NCI-H82 (cell line): Measurements from ENCODE around the gene CACNG3.
A peak's percentile ranks its signal among the peaks of the same experiment; 100 is the strongest.
"Not testable (repeated sequence)": the region's sequence is repeated elsewhere in the genome, so short reads cannot be mapped to it uniquely, and the experiment has no call there.

Experiments used
- DNase-seq: peaks from one replicate; lab custom pipeline; 2025; lab: John Stamatoyannopoulos, UW

Gene CACNG3

GRCh38 chr16:24279982-24280515, 23.9 kb downstream of the CACNG3 start:
- DNase-seq = no peak

DNA sequence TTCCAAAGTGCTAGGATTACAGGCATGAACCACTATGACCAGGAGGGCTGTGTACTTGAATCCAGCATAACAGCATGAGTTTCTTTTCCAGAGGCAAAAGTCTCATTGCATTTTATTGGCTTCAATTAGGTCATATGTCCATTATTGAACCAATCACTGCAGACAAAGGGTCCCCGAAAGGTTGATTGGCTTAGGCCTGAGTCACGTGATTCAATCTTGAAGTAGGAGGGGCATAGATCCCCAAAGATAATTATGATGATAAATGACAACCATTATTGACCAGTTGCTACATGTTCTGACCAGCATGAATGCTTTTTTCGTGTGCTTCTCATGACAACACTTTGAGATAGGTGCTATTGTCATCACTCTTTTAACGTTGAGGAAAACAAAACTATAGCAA, 25.3 kb downstream of the CACNG3 start:
- DNase-seq = no peak

- peak; percentile 24 for DNase-seq
Observed at GRCh38 chr16:24282141-24282540, 26.0 kb downstream of the CACNG3 start.

DNA sequence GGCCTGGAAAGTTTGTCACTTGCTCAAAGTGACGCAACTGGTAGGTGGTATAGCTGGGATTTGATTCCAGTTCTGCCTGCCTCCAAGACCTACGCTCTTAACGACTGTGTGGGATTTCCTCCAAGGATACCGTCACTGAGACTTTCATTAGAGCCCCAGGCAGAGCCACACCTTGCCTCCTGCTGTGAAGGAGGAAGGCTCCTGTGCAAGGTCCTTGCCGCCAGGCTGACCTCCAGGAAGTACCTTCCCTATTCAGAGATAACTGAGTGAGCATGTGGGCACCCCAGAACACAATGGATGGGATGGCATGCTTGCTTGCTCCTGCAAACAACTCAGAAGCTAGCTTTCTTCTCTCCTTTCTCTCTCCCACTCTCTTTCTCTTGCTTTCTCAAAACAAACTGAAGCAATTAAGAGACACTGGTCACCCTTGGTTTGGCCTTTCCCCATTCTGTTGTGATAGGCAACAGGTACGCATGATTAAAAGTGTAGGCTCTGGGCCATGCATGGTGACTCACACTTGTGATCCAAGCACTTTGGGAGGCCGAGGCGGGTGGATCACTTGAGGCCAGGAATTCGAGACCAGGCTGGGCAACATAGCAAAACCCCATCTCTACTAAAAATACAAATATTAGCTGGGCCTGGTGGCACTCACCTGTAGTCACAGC, 30.7 kb downstream of the CACNG3 start:
- DNase-seq = no peak

DNA sequence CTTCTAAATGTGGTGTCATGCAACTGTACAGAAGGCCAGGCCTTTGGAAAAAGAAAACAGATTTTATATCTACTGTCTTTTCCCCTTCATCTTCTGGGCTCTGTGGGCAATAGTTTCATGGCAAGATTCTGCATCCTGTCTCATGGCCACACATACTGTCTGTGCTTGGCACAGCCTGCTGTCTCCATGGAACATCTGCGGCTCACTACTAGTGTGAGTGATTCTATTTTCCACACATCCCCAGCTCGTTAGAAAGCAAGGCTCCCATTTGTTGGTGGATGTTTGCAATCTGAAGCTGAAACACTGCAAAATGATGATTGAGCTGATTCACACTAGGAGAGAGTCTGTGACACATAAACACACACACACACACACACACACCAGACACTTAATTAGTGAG, 32.4 kb downstream of the CACNG3 start:
- no peak for DNase-seq

DNA sequence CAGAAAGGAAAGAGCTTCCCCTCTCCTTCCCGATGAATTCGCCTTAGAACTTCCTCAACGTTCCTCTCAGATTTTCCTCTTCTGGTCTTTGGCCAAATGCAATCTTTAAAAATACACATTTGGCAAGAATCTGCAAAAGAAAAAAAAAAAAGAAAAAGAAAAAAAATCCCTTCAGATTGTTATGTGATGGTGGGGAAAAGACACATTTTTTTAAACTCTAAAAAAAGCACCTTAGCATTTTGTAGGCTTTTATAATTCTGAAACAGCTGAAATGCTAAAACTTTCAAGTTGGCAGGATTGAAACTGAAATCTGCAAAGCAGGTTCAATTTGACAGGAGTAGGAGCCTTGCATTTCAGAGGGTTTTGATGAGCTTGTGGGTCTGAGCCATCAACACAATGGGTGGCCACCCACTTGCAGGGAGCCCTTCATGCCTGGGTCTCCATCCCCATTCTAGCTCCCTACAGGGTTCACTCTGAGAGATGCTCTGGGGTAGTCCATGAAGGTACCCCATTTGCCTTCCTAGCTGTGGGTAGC, 33.1 kb downstream of the CACNG3 start:
- DNase-seq = no peak

DNA sequence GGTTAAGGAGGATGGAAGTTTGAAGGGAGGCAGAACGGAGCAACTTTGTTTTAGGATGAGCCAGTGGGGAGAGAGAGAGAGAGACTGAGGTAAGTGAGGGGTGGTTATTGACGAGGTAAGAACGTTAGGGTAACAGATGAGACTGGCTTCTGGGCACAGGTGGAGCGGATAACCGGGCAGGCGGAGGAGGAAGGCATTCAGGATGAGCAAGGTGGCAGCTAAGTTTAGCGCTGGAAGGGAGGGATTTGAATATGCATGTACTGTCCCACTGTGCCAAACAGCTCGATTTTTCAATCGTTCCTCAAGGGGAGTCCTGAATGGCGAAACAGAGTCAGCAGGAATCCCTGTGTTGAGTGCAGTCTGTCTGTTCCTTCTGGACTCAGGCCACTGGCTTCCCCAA, 35.8 kb downstream of the CACNG3 start:
- no peak for DNase-seq

DNA sequence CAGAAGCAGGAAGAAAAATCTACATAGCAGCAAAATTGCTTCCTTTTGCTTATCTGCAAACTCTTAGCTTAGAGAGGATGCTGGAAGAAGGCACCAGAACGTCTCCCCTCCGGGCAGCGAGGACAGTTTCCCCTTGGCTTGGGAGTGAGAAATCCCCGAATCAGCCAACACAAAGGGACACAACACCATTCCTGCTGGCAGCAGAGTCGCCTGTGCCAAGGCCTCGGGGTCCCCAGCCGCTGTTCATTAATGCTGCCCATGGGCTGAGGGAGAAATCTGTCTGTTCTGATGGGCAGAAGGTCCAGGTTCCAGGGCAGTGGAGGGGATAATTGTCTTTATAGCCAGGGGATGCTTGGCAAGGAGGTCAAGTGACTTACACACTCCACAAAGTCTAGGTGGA, 38.0 kb downstream of the CACNG3 start:
- no peak for DNase-seq

DNA sequence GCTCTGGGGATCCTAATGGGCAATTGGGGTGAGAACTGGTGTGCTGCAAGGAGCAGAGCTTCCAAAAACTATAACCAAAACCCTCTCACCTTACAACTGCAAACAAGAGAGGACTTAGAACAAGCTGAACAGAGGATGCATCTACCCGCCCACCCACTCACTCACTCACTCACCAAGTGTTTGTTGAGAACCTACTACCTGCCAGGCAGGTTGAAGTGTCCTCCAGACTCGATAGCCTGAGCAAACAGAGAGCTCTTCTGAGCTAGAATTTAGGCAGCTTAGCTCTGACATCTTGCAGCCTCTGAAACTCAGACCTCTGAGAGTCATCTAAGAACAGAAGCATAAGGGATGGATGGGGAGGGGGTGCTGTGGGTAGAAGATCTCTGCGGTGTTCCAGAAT, 41.2 kb downstream of the CACNG3 start:
- DNase-seq = no peak

GRCh38 chr16:24298548-24299167, 42.5 kb downstream of the CACNG3 start:
- no peak for DNase-seq

DNA sequence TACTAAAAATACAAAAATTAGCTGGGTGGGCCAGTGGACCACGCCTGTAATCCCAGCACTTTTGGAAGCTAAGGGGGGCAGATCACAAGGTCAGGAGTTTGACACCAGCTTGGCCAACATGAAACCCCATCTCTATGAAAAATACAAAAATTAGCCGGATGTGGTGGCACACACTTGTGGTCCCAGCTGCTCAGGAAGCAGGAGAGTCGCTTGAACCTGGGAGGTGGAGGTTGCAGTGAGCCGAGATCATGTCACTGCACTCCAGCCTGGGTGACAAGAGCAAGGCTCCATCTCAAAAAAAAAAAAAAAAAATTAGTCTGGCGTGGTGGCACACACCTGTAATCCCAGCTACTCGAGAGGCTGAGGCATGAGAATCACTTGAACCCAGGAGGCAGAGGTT, 44.6 kb downstream of the CACNG3 start:
- DNase-seq = not testable (repeated sequence)

DNA sequence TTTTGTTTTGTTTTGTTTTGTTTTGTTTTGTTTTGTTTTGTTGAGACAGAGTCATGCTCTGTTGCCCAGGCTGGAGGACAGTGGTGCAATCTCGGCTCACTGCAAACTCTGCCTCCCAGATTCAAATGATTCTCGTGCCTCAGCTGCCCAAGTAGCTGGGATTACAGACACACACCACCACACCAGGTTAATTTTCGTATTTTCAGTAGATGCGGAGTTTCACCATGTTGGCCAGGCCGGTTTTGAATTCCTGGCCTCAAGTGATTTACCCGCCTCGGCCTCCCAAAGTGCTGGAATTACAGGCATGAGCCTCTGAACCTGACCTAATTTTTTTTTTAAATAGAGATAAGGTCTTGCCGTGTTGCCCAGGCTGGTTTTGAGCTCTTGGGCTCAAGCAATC, 46.5 kb downstream of the CACNG3 start:
- DNase-seq = no peak

DNA sequence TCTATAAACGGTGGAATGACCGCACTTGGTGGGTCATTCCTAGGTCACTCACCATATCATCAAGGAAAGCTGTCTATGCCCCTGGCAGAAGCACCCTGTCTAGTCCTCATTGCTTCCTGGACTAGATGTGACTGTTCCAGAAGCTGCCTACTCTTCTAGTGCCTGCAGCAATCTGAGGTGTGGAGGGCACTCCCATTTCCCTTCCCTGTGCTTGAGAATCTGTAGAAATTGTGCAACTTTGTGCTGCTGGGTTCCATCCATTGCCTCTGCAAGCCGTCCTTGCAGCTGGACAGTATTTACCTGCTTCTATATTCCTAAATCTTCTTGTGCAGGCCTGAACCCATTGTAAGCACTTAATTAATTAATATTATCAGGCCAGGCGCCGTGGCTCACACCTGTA, 52.1 kb downstream of the CACNG3 start:
- no peak for DNase-seq

GRCh38 chr16:24309258-24310142, 53.4 kb downstream of the CACNG3 start:
- DNase-seq = peak; percentile 21

DNA sequence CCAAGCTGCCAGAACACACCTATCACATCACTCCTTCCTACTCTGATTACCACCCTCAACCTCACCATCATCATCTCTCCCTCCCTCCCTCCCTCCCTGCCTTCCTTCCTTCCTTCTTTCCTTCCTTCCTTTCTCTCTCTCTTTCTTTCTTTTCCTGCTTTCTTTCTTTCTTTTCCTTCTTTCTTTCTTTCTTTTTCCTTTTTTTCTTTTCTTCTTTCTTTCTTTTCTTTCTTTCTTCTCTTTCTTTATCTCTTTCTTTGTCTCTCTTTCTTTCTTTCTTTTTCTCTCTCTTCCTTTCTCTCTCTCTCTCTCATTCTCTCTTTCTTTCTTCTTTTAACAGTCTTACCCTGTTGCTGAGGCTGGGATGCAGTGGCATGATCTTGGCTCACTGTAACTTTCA, 59.2 kb downstream of the CACNG3 start:
- DNase-seq = no peak

DNA sequence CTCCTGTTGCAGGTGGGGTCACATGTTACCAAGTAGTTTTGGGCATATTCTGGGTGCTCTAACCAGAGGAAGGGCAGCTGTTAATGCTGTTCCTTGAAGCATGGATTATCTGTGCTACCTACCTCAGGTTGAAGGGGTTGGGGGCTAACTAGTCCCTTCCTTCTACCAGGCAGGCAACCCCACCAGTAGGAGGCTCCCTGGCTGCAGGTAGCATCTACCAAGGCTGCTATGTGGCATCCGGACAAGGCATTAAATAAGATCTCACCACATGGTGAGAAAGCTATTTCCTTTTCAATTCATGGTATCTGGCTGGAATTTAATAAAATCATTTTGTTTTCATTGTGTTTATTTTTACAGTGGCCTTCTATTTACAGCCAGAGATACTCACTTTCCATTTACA, 62.5 kb downstream of the CACNG3 start:
- DNase-seq = peak; percentile 25

DNA sequence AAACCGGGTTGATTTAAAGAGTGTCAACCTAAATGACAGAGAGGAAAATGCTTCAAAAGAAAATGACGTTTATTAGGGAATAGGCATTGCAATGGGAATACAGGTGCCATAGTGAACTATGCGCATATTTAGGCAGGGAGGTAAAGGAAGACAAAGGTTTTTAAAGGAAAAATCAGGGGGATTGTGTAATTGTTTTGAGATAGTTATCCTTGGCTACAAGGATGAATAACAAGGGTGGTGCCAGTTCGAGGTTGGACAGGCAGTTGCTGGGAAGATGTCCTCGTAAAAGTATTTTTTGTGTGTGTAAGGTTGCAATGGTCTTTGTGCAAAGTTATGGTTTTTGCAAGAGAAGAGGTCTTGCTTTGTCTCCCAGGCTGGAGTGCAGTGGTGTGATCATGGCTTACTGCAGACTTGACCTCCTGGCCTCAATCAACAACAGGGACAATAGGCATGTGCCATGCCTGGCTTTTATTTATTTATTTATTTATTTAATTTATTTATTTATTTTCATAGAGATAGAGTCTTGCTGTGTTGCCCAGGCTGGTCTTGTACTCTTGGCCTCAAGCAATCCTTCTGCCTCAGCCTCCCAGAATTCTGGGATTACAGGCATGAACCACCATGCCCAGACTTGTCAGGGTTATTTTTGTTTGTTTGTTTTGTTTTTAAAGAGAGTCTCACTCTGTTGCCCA, 63.1 kb downstream of the CACNG3 start:
- DNase-seq = no peak

- DNase-seq = no peak
Observed at GRCh38 chr16:24322106-24322505, 66.0 kb downstream of the CACNG3 start.

GRCh38 chr16:24324421-24324820, 68.3 kb downstream of the CACNG3 start:
- DNase-seq = peak; percentile 81

DNA sequence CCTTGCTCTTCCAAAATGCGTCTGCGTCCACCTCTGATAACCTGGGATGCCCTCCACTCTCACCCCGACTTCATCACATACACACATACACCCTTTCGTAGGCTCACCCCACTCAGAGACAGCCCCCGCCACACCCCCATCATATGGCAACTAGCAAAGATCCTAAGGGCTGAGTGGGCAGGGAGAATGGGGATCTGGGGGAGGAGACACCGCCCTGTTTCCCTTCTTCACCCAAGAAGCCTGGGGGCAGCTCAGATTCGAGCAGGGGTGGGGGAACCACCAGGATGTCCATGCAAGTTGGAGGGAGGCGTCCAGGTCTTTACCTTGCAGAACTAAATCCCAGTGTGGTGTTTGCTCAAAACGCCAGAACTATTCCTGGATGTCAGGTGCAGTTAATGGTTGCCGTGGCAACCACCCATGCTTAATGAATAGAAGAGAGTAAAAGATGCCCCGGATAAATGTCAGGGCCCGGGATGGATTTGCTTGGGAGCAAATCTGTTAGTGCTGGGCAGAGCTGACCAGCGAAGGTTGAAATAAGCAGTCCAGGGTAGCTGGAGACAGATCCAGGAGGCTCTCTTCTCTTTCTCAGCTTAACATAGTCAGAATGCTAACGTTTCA, 72.8 kb downstream of the CACNG3 start:
- no peak for DNase-seq

DNA sequence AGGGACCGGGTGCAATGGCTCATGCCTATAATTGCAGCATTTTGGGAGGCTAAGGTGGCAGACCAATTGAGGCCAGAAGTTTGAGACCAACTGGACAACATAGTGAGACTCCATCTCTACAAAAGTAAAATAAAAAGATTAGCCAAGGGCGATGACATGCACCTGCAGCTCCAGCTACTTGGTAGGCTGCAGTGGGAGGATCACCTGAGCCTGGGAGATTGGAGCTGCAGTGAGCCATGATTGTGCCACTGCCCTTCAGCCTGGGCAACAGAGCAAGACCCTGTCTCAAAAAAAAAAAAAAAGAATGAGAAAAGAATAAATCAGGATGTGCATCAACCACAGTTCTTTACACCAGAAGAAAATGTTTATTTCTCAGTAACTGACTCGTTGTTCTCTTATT, 76.0 kb downstream of the CACNG3 start:
- no peak for DNase-seq
